NCI-H1436 (cell line): ENCODE results near the gene ZNF185.

Experiments
- DNase-seq: peaks from one replicate; lab custom pipeline; 2025; lab: John Stamatoyannopoulos, UW

ZNF185 gene

DNA sequence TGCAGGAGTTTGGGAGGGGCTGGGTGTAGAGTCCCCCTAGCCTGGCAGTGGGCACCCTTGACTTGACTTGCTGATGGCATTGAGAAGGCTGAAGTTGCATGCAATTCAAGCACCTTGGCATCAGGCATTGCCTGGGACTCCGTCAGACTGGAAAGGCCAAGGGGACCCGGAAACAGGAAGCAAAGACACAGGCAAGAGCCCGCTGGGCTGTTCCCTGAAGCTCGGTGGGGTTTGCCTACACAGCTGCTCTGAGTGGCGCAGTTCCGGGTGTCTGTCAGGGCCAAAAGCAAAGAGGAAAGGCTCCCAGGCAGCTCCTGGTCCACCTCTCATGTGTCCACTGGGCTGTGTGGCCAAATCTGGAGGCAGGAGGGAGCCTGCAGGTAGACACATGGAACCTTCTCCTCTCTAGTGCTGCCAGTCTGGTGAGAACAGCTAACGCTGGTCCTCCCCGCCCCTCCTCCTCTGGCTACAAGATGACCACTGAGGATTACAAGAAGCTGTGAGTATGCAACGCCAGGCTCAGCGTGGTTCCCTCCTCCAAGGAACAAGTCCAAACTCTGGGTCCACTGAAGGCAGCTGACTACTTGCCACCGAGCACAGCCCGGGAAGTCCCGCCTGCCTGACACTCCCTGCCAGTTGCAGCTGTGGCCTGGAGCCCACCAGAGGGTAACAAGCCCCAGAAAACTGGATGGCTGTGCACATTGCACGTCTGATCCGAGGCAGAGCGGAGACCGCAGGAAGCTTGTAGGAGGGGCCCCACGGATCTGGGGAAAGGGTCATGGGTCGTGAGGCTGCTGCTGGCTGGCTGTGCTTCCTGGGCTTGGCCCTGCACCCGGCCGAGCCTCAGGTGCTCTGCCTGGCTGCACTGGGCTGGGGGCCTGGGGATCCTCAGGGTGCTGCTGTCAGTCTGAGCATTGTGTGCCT, 20.1 kb downstream of the ZNF185 start:
- DNase-seq: no peak

DNA sequence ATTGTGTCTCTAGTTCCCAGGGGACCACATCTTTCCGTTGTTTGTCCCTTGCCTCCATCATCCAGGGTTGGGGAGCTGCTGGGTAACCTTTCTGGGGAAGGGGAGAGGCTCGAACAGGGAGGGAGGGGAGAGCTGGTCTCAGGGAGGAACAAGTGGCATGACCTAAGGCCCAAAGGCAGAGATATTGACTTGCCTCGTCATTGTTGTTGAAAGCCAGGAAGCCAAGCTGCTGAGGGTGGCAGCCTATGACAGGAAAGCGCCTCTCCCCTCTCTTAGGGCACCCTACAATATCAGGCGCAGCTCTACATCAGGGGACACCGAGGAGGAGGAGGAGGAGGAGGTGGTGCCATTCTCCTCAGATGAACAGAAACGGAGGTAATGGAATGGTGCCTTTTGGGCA, 20.8 kb downstream of the ZNF185 start:
- DNase-seq: no peak

DNA sequence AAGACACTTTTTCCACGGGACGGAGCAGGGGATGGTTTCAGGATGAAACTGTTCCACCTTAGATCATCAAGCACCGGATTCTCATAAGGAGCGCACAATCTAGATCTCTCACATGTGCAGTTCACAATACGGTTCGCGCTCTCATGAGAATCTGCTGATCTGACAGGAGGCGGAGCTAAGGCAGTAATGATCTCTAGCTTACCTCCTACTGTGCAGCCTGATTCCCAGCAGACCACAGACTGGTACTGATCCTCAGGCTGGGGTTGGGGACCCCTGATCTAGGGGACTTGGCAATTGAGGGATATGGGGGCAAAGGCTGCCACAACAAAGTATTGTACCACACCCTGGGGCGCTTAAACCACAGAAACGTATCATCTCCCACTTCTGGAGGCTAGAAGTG, 25.7 kb downstream of the ZNF185 start:
- no peak for DNase-seq

DNA sequence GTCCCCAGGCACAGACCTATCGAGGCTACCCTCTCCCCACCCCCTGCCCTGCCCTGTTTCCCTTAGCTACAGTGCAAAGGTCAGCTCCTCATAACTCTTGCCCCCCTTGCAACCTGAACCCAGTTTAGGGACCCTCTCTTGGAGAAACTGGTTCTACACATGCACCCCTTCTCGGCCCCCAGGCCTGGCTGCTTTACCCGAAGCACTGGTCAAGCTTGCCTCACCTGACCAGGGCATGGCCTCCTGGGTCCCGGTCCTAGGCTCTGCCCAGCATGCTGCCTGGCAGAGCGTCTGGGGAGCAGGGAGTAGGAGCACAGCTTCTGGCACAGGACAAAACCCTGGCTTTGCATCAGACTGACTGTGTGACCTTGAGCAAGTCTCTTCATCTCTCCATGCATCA, 28.0 kb downstream of the ZNF185 start:
- no peak for DNase-seq

DNA sequence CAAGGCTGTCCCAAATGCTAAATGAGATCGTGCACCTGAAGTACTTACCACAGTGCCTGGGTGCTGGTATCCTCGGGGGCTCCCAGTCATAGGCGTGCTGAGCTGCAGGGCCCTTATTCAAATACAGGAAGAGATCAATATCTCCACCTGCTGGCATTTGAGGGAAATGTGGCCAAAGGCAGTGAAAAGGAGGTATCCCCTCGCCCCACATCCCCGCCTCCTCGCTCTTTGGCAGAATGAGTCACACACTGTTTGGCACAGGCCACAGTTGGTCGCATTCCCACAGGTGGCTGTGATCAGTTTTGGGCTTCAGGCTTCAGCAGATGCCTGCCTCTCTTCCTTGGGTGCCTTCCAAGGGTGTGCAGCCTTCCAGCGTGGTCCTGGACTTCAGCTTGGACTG, 28.4 kb downstream of the ZNF185 start:
- DNase-seq: peak; percentile 74

DNA sequence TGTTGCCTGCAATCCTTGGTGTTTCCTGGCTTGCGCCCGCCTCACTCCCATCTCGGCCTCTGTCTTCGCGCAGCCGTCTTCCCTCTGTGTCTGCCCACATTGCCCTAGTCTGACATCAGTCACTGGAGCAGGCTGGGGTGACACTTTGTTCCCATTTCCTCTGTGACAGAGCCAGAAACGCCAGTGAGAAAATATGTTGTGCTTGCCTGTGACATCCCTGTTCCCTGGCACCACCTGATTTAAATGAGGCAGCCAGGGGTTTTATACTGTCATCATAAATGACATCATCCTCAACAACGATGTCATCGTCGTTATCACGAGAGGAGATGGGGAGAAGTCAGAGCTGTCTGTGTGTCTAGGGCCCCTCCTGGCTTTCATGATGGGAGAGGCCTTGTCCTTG, 29.1 kb downstream of the ZNF185 start:
- DNase-seq: no peak

DNA sequence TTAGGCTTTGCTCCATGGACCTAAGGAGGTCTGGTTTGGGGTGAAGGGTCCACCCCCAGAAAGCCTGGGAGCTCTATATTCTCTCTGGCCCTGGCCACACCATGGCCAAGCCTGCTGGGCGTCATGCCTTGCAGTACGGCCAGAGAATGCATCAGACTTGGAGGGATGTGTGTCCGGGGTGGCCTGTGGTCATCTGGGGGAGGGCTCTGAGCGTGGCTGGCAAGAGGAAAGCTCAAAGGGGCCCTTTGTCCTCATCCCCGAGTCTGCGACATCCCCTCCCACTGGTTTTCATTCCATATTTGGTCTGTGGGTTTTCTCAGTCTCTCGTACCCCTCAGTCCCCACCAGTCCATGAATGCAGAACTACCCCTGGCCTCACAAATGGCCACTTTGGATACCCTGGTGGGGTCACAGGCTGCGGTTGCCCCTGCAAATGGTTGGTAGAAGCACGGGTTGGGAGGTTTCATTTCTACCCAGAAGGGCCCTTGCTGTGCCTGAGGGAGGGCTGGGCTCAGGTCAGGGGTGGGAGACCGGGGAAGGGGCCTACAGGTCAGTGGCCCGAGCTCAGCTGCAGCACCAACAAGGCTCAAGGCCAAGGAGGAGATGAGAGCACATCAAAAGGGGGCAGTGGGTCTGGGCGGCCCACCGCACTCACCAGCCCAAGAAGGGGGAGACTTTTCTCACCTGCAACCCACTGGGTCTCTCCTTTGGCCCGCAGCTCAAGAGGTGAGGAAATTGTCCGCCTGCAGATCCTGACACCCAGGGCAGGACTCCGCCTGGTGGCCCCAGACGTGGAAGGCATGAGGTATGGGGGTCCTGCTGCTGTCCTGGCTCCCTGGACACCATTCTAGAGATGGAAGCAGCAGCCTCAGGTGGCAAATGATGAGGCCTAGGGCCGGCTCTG, 30.2 kb downstream of the ZNF185 start:
- no peak for DNase-seq

DNA sequence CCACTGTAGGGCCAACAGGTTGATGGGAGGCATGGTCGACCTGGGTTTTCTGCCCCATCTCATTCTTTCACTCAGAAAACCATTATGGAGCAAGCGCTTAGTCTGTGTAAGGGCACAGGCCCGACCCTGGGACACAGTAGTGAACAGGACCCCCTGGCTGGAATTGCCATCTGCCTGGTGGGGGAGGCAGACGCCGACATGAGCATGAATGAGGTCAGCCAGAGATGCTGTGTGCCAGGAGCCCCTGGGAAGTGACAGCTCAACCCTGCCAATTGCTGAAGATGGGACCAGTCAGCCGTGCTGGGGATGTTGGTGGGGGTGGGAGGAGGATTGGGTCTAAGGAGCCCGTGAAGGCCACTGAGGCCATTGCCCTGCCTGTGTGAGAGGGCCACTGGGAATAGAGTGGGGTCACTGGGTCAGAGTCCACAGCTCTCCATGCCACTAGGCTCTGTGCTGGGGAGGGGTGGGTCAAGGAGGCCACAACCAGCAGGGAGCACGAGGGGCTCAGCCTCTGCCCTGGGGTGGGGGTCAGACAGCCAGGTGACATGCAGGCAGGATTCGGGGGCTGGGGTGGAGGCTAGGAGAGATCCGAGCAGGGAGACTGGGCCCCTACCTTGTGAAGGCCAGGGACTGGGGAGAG, 31.0 kb downstream of the ZNF185 start:
- DNase-seq: no peak

DNA sequence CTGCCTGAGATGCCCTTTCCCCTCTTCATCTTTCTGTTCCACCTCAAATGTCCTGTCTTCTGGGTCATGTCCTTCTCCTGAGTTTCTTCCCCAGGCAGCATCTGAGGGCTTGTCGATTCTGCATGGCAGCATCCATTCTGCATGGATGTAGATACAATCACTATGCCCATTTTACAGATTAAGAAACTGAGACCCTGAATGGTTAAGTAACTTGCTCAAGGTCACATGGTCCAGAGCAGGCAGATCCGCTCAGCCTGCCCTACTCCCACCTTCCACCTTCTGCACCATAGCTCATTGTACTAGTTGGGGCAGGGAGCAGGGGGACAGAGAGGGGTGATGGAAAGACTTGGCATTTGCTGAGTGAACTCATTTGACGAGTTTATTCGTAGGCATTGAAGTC, 32.0 kb downstream of the ZNF185 start:
- DNase-seq: no peak

DNA sequence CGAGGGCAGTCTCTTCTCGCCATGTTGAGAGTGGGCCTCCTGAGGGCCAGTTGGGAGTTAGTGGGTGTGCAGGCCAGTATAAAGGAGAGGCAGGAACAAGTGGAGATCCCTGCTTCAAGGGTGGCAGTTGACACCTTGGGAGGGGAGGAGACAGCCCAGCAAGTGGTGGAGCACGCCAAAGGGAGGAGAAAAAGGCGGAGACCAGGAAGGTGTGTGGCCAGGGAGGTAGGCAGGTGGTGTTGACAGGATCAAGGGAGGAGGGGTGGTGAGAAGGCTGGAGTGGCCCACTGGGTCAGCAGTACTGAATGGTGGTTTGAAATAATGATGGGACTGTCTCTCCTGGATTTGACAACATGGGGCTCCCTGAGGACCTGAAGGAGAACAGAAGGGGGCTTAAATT, 32.6 kb downstream of the ZNF185 start:
- no peak for DNase-seq

DNA sequence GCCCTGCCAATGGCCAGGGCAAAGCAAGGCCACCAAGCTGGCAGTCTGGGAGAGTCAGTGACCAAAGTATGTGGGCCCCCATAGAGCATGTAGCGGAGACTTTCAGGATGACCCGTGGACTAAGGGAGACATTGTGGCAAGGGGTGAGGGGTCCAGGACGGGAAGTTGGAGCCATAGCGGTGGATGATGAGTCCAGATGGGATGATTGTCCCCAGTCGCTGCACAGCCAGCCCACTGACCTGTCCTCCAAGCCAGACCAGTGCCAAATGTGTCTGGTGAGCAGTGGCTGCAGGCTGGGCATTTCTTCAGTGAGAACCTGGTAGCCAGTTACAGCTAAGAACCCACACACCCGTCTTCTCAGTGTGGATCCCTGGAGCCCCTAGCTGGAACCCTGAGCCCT, 34.3 kb downstream of the ZNF185 start:
- DNase-seq: no peak

DNA sequence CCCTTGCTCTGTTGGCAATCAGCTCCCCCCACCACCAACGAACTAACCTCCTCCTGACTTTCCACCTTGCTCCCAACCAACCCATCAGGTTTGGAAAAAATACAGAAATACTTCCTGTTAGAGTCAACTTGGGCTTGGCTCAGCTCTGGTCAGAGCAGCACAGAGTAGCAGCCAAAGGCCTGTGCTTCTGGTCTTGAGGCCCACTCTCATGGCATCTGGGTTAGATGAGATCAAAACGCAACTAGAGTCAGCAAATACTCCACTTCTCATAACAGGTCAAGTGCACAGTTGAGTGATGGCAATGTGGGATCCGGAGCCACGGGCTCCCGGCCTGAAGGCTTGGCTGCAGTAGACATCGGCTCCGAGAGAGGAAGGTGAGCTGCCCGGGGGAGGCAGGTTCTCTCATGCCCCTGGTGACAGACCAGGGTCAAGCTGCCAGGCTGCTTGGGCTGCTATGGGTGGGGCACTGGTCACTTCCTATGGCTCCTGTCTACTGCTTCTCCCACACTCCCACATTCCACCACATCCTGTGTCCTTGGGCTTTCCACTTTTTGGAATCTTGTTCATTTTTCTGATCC, 34.8 kb downstream of the ZNF185 start:
- DNase-seq: no peak

DNA sequence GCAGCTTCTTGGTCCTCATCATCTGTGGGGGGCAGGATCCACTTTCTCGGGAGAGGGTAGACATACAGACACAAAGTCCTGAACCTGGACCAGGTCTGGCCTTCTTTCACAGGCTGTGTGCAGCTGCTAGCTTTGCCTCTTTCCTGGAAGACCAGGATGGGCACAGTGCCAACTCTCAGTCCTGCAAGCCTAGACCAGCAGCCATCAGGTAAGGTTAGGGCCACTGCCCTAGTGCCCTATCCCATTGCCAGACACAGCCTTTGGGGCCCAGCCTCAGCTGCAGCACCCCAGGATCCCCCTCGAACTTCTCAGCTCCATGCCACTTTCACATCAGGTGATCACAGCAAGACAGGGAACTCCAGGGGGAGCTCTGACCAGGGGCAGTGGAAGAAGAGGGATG, 38.4 kb downstream of the ZNF185 start:
- DNase-seq: no peak

DNA sequence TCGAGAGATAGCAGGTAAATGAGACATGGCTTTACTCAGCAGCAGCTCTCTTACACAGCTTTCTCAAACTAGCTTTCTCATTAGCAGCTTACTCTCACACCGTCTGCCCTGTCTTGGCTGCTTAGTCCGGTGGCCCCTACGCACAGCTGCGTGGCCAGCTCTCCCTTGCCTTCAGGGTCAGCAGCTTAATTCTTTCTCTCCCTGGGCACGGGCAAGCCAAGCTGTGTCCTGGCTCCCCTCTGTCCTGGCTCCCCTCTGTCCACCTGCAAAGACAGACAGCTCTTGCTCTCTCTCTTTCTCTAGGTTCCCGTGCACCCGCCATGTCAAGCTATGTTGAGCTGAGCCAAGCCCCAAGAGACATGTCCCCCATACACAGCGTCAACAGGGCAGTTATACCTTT, 39.4 kb downstream of the ZNF185 start:
- DNase-seq: no peak

DNA sequence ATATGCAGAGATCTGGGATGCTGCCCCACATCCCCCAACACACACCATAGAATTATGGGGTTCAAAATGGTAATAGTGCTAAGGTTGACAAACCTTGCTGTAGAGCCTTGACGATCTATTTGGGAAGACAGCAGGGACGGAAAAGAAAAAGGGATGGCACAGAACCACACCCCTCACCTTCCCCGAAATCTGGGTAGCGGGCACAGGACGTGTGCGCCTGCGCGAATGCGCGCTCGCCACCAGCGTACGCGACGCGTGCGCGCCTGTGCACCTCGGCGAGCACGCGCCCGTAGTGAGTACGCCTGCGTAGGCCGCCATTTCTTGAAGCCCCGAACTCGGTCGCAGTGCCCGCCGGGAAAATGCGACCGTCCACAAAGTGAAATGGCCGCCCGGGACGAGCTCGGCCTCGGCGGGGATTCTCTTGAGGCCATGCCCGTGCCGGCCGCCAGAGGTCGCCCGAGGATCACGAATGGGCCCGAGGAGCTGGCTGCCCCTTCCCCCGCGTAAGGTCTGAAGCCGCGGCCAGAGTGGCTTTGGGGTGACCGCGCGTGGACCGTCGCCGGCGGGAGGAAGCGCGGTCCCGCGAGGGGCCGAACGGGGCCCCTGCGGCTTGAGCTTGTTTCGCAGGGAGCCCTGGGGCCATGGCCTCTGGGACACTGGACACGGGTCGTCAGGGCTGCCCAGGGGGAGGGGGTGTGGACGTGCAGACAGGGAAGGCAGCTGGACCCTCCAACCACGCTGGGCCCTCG, 43.6 kb downstream of the ZNF185 start:
- peak; percentile 97 for DNase-seq

DNA sequence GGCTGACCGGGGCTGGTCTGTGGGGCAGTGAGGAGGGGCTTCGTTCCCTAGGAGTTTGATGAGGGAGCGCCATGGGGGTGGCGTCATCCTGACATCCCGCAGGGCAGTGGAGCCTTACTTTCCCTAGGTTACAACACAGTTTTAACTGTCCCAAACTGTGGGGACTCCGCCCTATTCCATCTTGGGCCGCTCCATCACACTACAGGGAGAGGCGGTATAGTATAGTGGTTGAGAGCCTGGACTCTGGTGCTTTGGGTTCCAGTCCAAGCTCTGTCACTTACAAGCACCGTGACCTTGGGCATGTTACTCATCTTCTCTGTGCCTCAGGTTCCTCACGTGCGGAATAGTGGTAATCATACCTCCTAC, 44.2 kb downstream of the ZNF185 start:
- DNase-seq: no peak

DNA sequence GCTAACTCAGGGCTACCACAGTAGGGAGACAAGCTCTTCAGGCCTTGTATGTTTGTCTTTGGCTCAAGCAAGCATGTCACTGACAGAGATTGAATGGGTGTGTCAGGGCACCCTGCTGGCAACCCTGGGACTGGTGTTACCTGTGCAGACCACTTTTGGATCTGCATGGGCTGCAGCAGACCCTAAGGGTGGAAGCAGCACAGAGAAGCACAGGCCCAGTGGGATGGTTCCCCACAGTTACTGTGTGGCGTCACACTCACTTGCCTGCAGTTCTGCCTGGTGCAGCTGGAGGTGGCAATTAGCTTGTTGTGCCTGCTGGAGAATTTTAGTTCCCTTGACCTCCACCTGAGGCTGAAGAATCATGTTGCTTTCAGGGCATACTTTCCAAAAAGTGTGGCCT, 46.0 kb downstream of the ZNF185 start:
- DNase-seq: no peak

DNA sequence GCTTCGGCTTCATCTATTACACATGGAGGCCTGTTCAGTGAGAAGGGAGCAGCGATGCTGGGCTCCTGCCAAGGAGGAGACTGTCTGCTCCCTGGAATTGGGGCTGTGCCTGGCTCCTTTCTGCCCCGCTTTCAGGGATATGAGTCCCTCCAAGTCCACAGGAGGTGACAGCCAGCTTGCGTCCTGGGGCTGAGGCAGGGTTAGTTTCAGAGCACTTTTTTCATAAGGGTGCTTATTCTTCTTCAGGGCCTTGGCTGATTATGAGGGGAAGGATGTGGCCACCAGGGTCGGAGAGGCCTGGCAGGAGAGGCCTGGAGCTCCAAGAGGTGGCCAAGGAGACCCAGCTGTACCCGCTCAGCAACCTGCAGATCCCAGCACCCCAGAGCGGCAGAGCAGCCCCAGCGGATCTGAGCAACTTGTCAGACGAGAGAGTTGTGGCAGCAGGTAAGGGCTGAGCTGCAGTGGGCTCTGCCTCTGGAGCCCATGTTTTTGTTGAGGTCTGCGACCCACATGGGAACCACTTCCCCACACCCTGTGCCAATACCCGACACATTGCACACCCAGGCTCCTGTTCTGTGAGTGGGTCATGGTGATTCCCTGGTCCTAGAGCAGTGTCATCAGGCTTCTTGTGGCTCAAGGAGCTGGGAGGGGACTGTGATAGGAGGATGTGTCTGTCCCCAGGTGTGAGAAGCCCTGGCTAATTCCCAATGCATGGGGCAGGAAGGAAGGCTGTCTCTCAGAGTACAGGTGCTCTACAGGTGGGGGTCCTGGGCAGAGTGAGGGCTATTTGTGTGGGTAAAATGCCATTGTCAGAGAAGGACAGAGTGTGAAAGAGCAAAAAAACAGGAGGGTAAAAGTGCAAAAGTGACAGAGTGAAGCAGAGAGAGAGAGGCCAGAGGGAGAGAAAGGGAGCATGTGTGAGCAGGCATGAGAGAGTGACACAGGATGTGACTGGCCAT, 47.4 kb downstream of the ZNF185 start:
- DNase-seq: no peak

DNA sequence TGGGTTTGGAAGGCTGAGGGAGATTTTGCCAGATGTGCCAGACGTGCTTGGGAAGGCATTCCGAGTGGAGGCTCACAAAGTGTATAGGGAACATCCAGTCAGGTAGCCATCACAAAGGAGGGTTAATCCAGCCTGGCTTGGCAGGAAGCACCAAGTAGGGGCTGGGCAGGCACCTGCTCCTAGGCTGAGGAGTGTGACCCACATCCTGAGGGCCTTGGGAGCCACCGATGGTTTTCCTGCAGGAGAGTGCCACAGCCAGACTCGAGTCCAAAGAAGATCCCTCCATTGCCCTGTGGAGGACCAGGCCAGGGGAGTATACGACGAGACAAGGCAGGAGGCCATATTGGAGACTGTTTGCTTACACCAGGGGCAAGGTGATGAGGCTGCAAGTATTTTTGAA, 48.8 kb downstream of the ZNF185 start:
- DNase-seq: no peak
